SK-N-SH treated with all-trans-retinoic acid at 6 μM for 48 hours (cell line): ENCODE results near the gene MBD3L2.
"Not testable (repeated sequence)": the region's sequence is repeated elsewhere in the genome, so short reads cannot be mapped to it uniquely, and the experiment has no call there.

Experiments used
- ATAC-seq: fragments of 200-7000 bp; cut with Tn5 transposase; 3 replicates; pipeline ENCODE4 v1.9.1; 2020; ENCODE audit warnings: mild to moderate bottlenecking, moderate library complexity
- CSDC2 ChIP-seq: fragments of 250-450 bp; sonication (Bioruptor Pico); IDR thresholded peaks from 2 replicates; pipeline ENCODE4 v1.5.0; 2020; ENCODE audit warnings: mild to moderate bottlenecking, moderate library complexity
- CSRNP3 ChIP-seq: fragments of 250-450 bp; sonication (Bioruptor Pico); IDR thresholded peaks from 2 replicates; pipeline ENCODE4 v1.5.1; 2021; ENCODE audit warnings: mild to moderate bottlenecking, moderate library complexity
- GLIS3 ChIP-seq: fragments of 250-450 bp; sonication (Bioruptor Pico); IDR thresholded peaks from 2 replicates; pipeline ENCODE4 v1.5.0; 2020; ENCODE audit warnings: mild to moderate bottlenecking, moderate library complexity
- OSR1 ChIP-seq: fragments of 250-450 bp; sonication (Bioruptor Pico); IDR thresholded peaks from 2 replicates; pipeline ENCODE4 v1.8.0; 2022; ENCODE audit warnings: moderate library complexity, mild to moderate bottlenecking, inconsistent platforms
- RARB ChIP-seq: fragments of 250-450 bp; sonication (Bioruptor Pico); IDR thresholded peaks from 2 replicates; pipeline ENCODE4 v1.8.0; 2021; ENCODE audit warnings: mild to moderate bottlenecking, moderate library complexity
- TCF4 ChIP-seq: fragments of 250-450 bp; sonication (Bioruptor Pico); IDR thresholded peaks from 2 replicates; pipeline ENCODE4 v1.8.0; 2021; ENCODE audit warnings: mild to moderate bottlenecking, moderate library complexity, borderline replicate concordance
- TOX ChIP-seq: fragments of 250-450 bp; sonication (Bioruptor Pico); IDR thresholded peaks from 2 replicates; pipeline ENCODE4 v1.8.0; 2021; ENCODE audit warnings: mild to moderate bottlenecking, moderate library complexity, borderline replicate concordance
- TSHZ2 ChIP-seq: fragments of 250-450 bp; sonication (Bioruptor Pico); IDR thresholded peaks from 2 replicates; pipeline ENCODE4 v1.5.0; 2020; ENCODE audit warnings: mild to moderate bottlenecking, moderate library complexity
- ZC3H10 ChIP-seq: fragments of 250-450 bp; sonication (Bioruptor Pico); IDR thresholded peaks from 2 replicates; pipeline ENCODE4 v1.5.1; 2021; ENCODE audit warnings: mild to moderate bottlenecking, moderate library complexity
- ZFP3 ChIP-seq: fragments of 250-450 bp; sonication (Bioruptor Pico); IDR thresholded peaks from 2 replicates; pipeline ENCODE4 v1.5.0; 2020; ENCODE audit warnings: mild to moderate bottlenecking, moderate library complexity
- ZFP30 ChIP-seq: fragments of 450-650 bp; formaldehyde crosslinking; IDR thresholded peaks from 2 replicates; pipeline ENCODE4 v1.5.0; 2022; ENCODE audit warnings: mild to moderate bottlenecking, moderate library complexity
- ZNF565 ChIP-seq: fragments of 450-650 bp; formaldehyde crosslinking; conservative IDR thresholded peaks from 2 replicates; pipeline ENCODE4 v1.5.0; 2020; ENCODE audit warnings: low read depth, mild to moderate bottlenecking, moderate library complexity

The MBD3L2 gene

GRCh38 chr19:7013678-7014077 lies 35.4 kb upstream of the MBD3L2 start (continued):
- TF ChIP-seq TSHZ2 (CRISPR knock-in tag) (no peak), TCF4 (no peak), ZC3H10 (CRISPR knock-in tag) (no peak)

GRCh38 chr19:7018828-7019227 lies 30.3 kb upstream of the MBD3L2 start:
- no peak for TF ChIP-seq ZNF565 (CRISPR knock-in tag)
- no peak for TF ChIP-seq TOX (CRISPR knock-in tag)
- no peak for TF ChIP-seq RARB (CRISPR knock-in tag)
- no peak for TF ChIP-seq ZFP3 (CRISPR knock-in tag)
- no peak for TF ChIP-seq GLIS3
- no peak for TF ChIP-seq OSR1 (CRISPR knock-in tag)
- no peak for TF ChIP-seq ZFP30 (CRISPR knock-in tag)
- TF ChIP-seq CSDC2: no peak
- TF ChIP-seq CSRNP3 (CRISPR knock-in tag): no peak
- no peak for ATAC-seq

- not testable (repeated sequence) for ATAC-seq
Measured at GRCh38 chr19:7021331-7021730, 27.8 kb upstream of the MBD3L2 start, which contains the start of gene MBD3L2B. Gene MBD3L2B, minus strand, starts transcription at chr19:7021431. Its CDS starts 34 bp downstream, at chr19:7021397.

GRCh38 chr19:7028790-7029189 lies 20.3 kb upstream of the MBD3L2 start:
- not testable (repeated sequence) for ATAC-seq

- ATAC-seq: not testable (repeated sequence)
Measured at GRCh38 chr19:7030278-7030677, 18.8 kb upstream of the MBD3L2 start, which contains the start of gene MBD3L5. Gene MBD3L5, plus strand, starts transcription at chr19:7030578. Its CDS starts 34 bp downstream, at chr19:7030612.

- ATAC-seq: not testable (repeated sequence)
Measured at GRCh38 chr19:7040079-7040478, 9.0 kb upstream of the MBD3L2 start, which contains the start of gene MBD3L4. Gene MBD3L4, minus strand, starts transcription at chr19:7040179. Its CDS starts 35 bp downstream, at chr19:7040144.

GRCh38 chr19:7041563-7041962 lies 7.6 kb upstream of the MBD3L2 start:
- ATAC-seq: not testable (repeated sequence)

GRCh38 chr19:7051421-7051820 lies 2.3 kb downstream of the MBD3L2 start:
- not testable (repeated sequence) for ATAC-seq

- not testable (repeated sequence) for ATAC-seq
Measured at GRCh38 chr19:7052896-7053295, 3.8 kb downstream of the MBD3L2 start.

GRCh38 chr19:7054635-7055368 lies 5.7 kb downstream of the MBD3L2 start:
- ATAC-seq: not testable (repeated sequence)

GRCh38 chr19:7055679-7056078 lies 6.6 kb downstream of the MBD3L2 start:
- ATAC-seq: not testable (repeated sequence)

- not testable (repeated sequence) for ATAC-seq
Measured at GRCh38 chr19:7056371-7056770, 7.2 kb downstream of the MBD3L2 start.

- ATAC-seq: not testable (repeated sequence)
Measured at GRCh38 chr19:7058576-7058975, 9.5 kb downstream of the MBD3L2 start, which contains the start of gene MBD3L3. Gene MBD3L3, minus strand, starts transcription at chr19:7058676. Its CDS starts 71 bp downstream, at chr19:7058605.

- not testable (repeated sequence) for ATAC-seq
Measured at GRCh38 chr19:7059977-7060376, 10.9 kb downstream of the MBD3L2 start.
